GM12878 (cell line): Measurements from ENCODE around the gene OVOL1. TPM values are rescaled to one million over a fixed set of nuclear protein-coding genes. Genes with fewer than 3 reads are reported as not detected.

ENCODE experiments used
- ATAC-seq: fragments of 200-7000 bp; cut with Tn5 transposase; 3 replicates; pipeline ENCODE4 v1.9.1; 2020; ENCODE audit warnings: mild to moderate bottlenecking, moderate library complexity
- BruUV-seq: library from RNA; stranded (reverse); fragments of 400-500 nt; replicated peaks from 2 replicates; lab custom pipeline; 2021; lab: Mats Ljungman, UMichigan
- CTCF ChIA-PET: fragments of 300-600 bp; sonication (Branson Sonifier 250); formaldehyde crosslinking; extraction: SDS; loops from one replicate; lab custom pipeline; 2021; ENCODE audit warnings: inconsistent platforms; lab: Yijun Ruan, JAX
- POLR2A ChIA-PET: fragments of 350-600 bp; formaldehyde crosslinking; extraction: SDS; loops from one replicate; lab custom pipeline; 2021; ENCODE audit warnings: inconsistent platforms; lab: Charles Lee
- RAD21 ChIA-PET: fragments of 300-600 bp; sonication (Branson Sonifier 250); formaldehyde crosslinking; loops from one replicate; lab custom pipeline; 2023; ENCODE audit warnings: antibody characterized with exemption; ENCODE audit not compliant: unreplicated experiment; lab: Charles Lee
- SMC1A ChIA-PET: fragments of 300-600 bp; sonication (Branson Sonifier 250); formaldehyde crosslinking; loops from one replicate; lab custom pipeline; 2023; ENCODE audit not compliant: unreplicated experiment, uncharacterized antibody; lab: Charles Lee
- DNase-seq: peaks from one replicate; pipeline ENCODE4 v3.0.0-alpha.2; 2011; ENCODE audit warnings: low read depth, low spot score
- FAIRE-seq: peaks from 3 replicates; lab custom pipeline; 2011; peaks lifted over from hg19 to GRCh38; lab: Jason Lieb, UNC
- H2AFZ ChIP-seq: 2 replicates; pipeline ENCODE4 v1.6.0; 2011; ENCODE audit warnings: low read depth, low read length, control low read depth; ENCODE audit not compliant: control insufficient read depth
- H3K27ac ChIP-seq: 2 replicates; pipeline ENCODE4 v1.5.1; 2011; ENCODE audit warnings: control low read depth; ENCODE audit not compliant: control insufficient read depth, insufficient read depth
- H3K27me3 ChIP-seq, 2 experiments: replicated peaks in 1 of 2; 2 replicates each; pipeline versions ENCODE4 v1.6.0 to v1.6.1; 2011; ENCODE audit warnings: low read length in 1 of 2; ENCODE audit not compliant: control insufficient read depth in 2 of 2, insufficient read depth in 2 of 2
- H3K36me3 ChIP-seq, 2 experiments: 2 replicates each; pipeline ENCODE4 v1.5.1; 2011; ENCODE audit warnings: low read length in 1 of 2; ENCODE audit not compliant: control insufficient read depth in 2 of 2, insufficient read depth in 2 of 2
- H3K4me1 ChIP-seq: 2 replicates; pipeline ENCODE4 v1.6.1; 2011; ENCODE audit warnings: mild to moderate bottlenecking, low read length, moderate library complexity, mixed read lengths; ENCODE audit not compliant: control insufficient read depth, insufficient read depth
- H3K4me2 ChIP-seq: 2 replicates; pipeline ENCODE4 v1.6.0; 2011; ENCODE audit warnings: control low read depth; ENCODE audit not compliant: control insufficient read depth, insufficient read depth
- H3K4me3 ChIP-seq: fragments of 200-600 bp; sonication (generic); 2 replicates; pipeline ENCODE4 v1.5.1; 2016
- H3K79me2 ChIP-seq: 2 replicates; pipeline ENCODE4 v1.6.0; 2011; ENCODE audit warnings: low read length; ENCODE audit not compliant: control insufficient read depth, insufficient read depth
- H3K9ac ChIP-seq: 2 replicates; pipeline ENCODE4 v1.8.0; 2011; ENCODE audit warnings: low read length, control low read depth, mixed read lengths; ENCODE audit not compliant: control insufficient read depth, insufficient read depth
- H3K9me3 ChIP-seq: replicated peaks from 3 replicates; pipeline ENCODE4 v1.5.1; 2011; ENCODE audit warnings: mild to moderate bottlenecking, low read length; ENCODE audit not compliant: control insufficient read depth, insufficient read depth
- H4K20me1 ChIP-seq: 2 replicates; pipeline ENCODE4 v1.6.0; 2011; ENCODE audit not compliant: control insufficient read depth, insufficient read depth
- BMI1 ChIP-seq: fragments of 450-650 bp; IDR thresholded peaks from 2 replicates; pipeline ENCODE4 v1.6.1; 2016; ENCODE audit warnings: mild to moderate bottlenecking, moderate library complexity, borderline replicate concordance
- CHD4 ChIP-seq: fragments of 200-600 bp; sonication (generic); IDR thresholded peaks from 2 replicates; pipeline ENCODE4 v1.6.1; 2016; ENCODE audit warnings: mild to moderate bottlenecking
- ESRRA ChIP-seq: IDR thresholded peaks from 2 replicates; pipeline ENCODE4 v1.6.1; 2012; ENCODE audit warnings: mild to moderate bottlenecking, low read length, improper control_type of control experiment
- GABPA ChIP-seq: IDR thresholded peaks from 2 replicates; pipeline ENCODE4 v1.6.1; 2014; ENCODE audit warnings: antibody characterized with exemption, low read depth, mild to moderate bottlenecking, inconsistent platforms
- NRF1 ChIP-seq: conservative IDR thresholded peaks from 2 replicates; pipeline ENCODE4 v1.6.1; 2011; ENCODE audit warnings: mild to moderate bottlenecking, low read depth, low read length, improper control_type of control experiment
- RAD51 ChIP-seq: fragments of 450-650 bp; IDR thresholded peaks from 2 replicates; pipeline ENCODE4 v1.6.1; 2016; ENCODE audit warnings: moderate library complexity, mild to moderate bottlenecking, inconsistent platforms
- REST ChIP-seq: IDR thresholded peaks from 2 replicates; pipeline ENCODE4 v1.6.1; 2012; ENCODE audit warnings: mild to moderate bottlenecking, low read depth, low read length
- RUNX3 ChIP-seq: IDR thresholded peaks from 2 replicates; pipeline ENCODE4 v1.6.1; 2012; ENCODE audit warnings: low read length, inconsistent platforms
- SMAD5 ChIP-seq: IDR thresholded peaks from 2 replicates; pipeline ENCODE4 v1.6.1; 2016; ENCODE audit warnings: antibody characterized with exemption, low read depth
- SRF ChIP-seq, 2 experiments: IDR thresholded peaks; 2 replicates each; pipeline ENCODE4 v1.6.1; 2011; ENCODE audit warnings: low read depth in 2 of 2, low read length in 2 of 2, mild to moderate bottlenecking in 1 of 2, moderate library complexity in 1 of 2
- TCF3 ChIP-seq: IDR thresholded peaks from 2 replicates; pipeline ENCODE4 v1.6.1; 2012; ENCODE audit warnings: low read depth, mild to moderate bottlenecking, low read length, borderline replicate concordance; ENCODE audit not compliant: insufficient read depth
- ZNF274 ChIP-seq: IDR thresholded peaks from one replicate; pipeline ENCODE4 v1.8.0; 2011; ENCODE audit not compliant: insufficient read length, insufficient read depth
- WGBS: methylation state at CpG from one replicate; pipeline ENCODE4 v1.1.6; 2016; ENCODE audit warnings: low lambda C conversion rate; ENCODE audit not compliant: insufficient replicate concordance, insufficient coverage; ENCODE audit errors: missing lambda C conversion rate; 5-methylcytosine and 5-hydroxymethylcytosine counted together
- in situ Hi-C: fragments of 300-500 bp; cut with MboI; formaldehyde crosslinking; loops from 9 replicates; pipeline ENCODE4 v1.14.3; 2018; ENCODE audit warnings: mixed read lengths
- intact Hi-C: fragments of 100-400 bp; cut with micrococcal nuclease; formaldehyde crosslinking; loops from one replicate; pipeline ENCODE4 v1.14.2; 2022; ENCODE audit not compliant: unreplicated experiment
- polyA plus RNA-seq, 11 experiments: library from polyadenylated mRNA; depleted of rRNA in 4 of 11; unstranded in 6 of 11; stranded (reverse) in 5 of 11; fragments of >200 nt; fragmentation: Nextera tagmentation in 4 of 11; fragmentation: Illumina TruSeq in 1 of 11; extraction: Ambion mirVana in 4 of 11; extraction: Trizol in 1 of 11; gene quantifications; 1 replicate in 1 of 11; 2 replicates in 10 of 11; pipeline versions ENCODE4 v1.2.1 to v1.2.3, GENCODE V29; 2011 to 2016; ENCODE audit warnings: inconsistent platforms in 2 of 11, missing spikeins in 2 of 11, low read depth in 1 of 11
- total RNA-seq, 4 experiments: library from RNA; depleted of rRNA in 3 of 4; stranded (reverse); fragments of >200 nt in 3 of 4; fragmentation: Illumina TruSeq in 1 of 4; extraction: Trizol in 1 of 4; gene quantifications; 2 replicates each; pipeline versions ENCODE4 v1.2.1 to v1.2.3, GENCODE V29; 2013 to 2021
- TF ChIP-seq, protein P1 (sequence below): fragments of 450-650 bp; IDR thresholded peaks from 2 replicates; pipeline ENCODE4 v1.6.1; 2016; ENCODE audit warnings: mild to moderate bottlenecking

OVOL1 gene
- total and polyA plus RNA-seq, 10 of the 15 experiments (the other 5 are each of a cell fraction or from before 2014, with no cell fraction given): 0.04 to 0.96 (median 0.09) TPM; not detected in 7

DNA sequence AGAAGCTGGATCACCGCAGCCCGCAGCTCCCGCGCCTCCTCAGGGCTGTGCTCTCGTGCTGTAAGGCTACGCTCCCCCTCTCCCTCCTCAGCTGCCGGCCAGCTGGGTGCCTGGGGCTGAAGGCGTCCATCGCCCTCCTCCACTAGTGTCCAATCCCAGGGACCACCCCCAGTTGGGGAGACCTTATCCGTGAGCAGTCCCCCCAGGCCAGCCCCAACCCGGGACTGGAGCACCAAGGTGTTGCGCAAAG, 7.3 kb upstream of the OVOL1 start:
- Histone ChIP-seq H3K4me2 (peak overlapping the region; percentile 73), H3K27ac (peak overlapping the region; percentile 4; the same call in 1 of the 2 replicates), H3K36me3 (peaks cover 3 to 4% of the 10 kb centered on the region in 2 experiments; a peak in 3 of 4 replicates), H2AFZ (no peak overlapping the region), H3K9ac (peak overlapping the region; percentile 57), H3K9me3 (no peaks in the 10 kb centered on the region), H3K27me3 (no peaks in the 10 kb centered on the region), H3K4me1 (peaks cover 16% of the 10 kb centered on the region), H4K20me1 (no peaks in the 10 kb centered on the region; the same call in 1 of the 2 replicates), H3K79me2 (peaks cover 10% of the 10 kb centered on the region), H3K4me3 (peak overlapping the region; percentile 80)
- CTCF ChIA-PET: interaction anchor here (0.7 to 8.7 kb wide), 42 partner anchors 9 to 299 kb away, joined by 3 to 192 read pairs (median 6); partner anchors contain the start of genes EHBP1L1, FIBP, KAT5 and MUS81
- WGBS: 76% methylated on average over 12 of the region's 12 CpGs
- RAD21 ChIA-PET: interaction anchor here (0.6 to 5.4 kb wide), 25 partner anchors 9 to 356 kb away, joined by 3 to 91 read pairs (median 4); partner anchors contain the start of genes CCDC85B, FIBP, KAT5 and PCNX3
- POLR2A ChIA-PET: interaction anchor here (0.6 to 2.3 kb wide), 12 partner anchors 9 to 132 kb away, joined by 3 to 17 read pairs (median 4); partner anchors contain the start of genes KAT5 and RNASEH2C
- BruUV-seq: no TSS peak
- ATAC-seq: no peak
- TF ChIP-seq GABPA (no peak), REST (no peak), RAD51 (no peak), ESRRA (no peak), TCF3 (no peak), SRF (IDR thresholded peaks at IDR 0.05; ENCODE audit: low read depth in 2 of 2, low read length in 2 of 2) (no peak), ZNF274 (no peak), BMI1 (no peak), CHD4 (no peak), SMAD5 (no peak), NRF1 (no peak), RUNX3 (no peak)
- TF ChIP-seq, protein P1, sequence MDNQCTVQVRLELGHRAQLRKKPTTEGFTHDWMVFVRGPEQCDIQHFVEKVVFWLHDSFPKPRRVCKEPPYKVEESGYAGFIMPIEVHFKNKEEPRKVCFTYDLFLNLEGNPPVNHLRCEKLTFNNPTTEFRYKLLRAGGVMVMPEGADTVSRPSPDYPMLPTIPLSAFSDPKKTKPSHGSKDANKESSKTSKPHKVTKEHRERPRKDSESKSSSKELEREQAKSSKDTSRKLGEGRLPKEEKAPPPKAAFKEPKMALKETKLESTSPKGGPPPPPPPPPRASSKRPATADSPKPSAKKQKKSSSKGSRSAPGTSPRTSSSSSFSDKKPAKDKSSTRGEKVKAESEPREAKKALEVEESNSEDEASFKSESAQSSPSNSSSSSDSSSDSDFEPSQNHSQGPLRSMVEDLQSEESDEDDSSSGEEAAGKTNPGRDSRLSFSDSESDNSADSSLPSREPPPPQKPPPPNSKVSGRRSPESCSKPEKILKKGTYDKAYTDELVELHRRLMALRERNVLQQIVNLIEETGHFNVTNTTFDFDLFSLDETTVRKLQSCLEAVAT: no peak
- no peak for DNase-seq
- intact Hi-C loops: no loop called here
- in situ Hi-C loops: loop anchor here (5.0 kb wide), 2 partner anchors 43 to 67 kb away; partner anchors contain the start of gene KAT5
- SMC1A ChIA-PET: interaction anchor here (1.2 to 2.5 kb wide), 10 partner anchors 9 to 105 kb away, joined by 3 to 41 read pairs (median 5); partner anchors contain the start of gene RNASEH2C
- FAIRE-seq: no peak
